ENCODE measurements around the gene MMEL1. TPM values are rescaled to one million over a fixed set of nuclear protein-coding genes. Genes with fewer than 3 reads are reported as not detected.
A peak's percentile ranks its signal among the peaks of the same experiment; 100 is the strongest.

Gene MMEL1
- polyA plus RNA-seq, 1 of the 3 experiments (the other 2 are of a cell fraction) = 0.16 TPM

DNA sequence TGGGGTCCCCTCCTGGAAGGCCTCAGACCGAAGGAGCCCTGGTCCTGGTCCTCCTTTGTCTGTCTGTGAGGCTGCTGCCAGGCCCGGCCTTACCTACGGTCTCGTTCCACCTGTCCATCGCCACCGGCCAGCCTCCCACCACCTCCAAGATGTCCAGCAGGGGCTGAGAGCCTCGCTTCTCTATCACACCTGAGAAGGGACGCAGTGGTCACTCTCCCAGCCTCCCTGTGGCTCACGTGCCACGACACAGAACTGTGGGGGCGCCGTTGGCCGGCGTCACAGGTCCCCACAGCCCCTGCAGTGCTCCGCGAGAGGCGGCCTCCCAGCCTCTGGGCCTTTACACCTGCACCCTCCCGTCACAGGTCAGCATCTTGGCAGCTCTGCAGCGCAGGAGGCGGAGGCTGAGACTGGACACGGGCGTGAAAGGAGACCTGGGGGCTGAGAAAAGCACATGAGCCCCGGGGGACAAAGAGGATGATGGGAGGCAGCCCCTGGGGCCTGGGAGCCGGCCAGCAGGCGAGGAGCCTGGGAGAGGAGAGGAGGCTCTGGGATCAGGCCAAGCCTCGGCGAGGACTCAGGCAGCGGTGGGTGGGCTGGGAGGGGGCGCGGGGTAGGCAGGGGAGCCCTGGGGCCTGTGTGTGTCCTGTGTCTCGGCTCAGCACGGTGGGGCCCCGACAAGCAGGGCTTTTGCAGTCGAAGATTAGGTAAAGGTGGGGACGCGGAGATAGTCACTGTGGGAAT lies 25.8 kb downstream of the MMEL1 start:
- POLR2A ChIA-PET = no interaction called here
- H3K79me2 ChIP-seq (ENCODE audit: insufficient read depth) = no peaks in the 10 kb centered on the region
- 83% methylated on average over 22 of the region's 36 CpGs for WGBS (ENCODE audit: low lambda C conversion rate)

DNA sequence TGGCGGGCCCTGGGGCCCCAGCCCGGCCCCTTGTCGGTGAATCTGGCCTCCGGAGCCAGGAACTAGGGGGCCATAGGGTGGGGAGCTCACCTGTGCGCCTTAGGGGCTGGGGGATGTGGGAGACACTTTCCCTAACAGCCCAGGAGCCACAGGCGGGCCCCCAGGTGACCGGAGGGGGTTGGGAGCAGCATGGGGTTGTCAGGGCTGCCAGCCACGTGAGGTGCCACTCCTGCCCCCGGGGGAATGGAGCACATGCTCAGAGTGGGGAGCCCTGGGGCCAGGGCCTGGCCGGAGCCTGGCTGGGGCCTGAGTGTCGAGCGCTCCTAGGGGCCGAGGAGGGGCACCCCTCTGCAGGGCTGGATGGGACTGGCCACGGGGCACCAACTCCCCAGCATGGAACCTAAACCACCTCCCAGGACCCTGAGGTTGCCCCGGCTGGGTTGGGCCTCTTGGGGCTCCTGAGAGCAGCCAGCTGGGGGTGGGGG lies 26.4 kb downstream of the MMEL1 start:
- POLR2A ChIA-PET = no interaction called here
- Histone ChIP-seq H3K79me2 (ENCODE audit: insufficient read depth) (no peaks in the 10 kb centered on the region), H3F3A (replicated peaks; ENCODE audit: insufficient read depth) (no peaks in the 10 kb centered on the region), H3K4me2 (no peak overlapping the region), H3K9me2 (no peaks in the 10 kb centered on the region), H3K4me1 (ENCODE audit: control insufficient read depth in 1 of 2, insufficient read depth in 2 of 2, low read depth in 1 of 2, low read length in 1 of 2) (peaks cover 0 to 9% of the 10 kb centered on the region in 2 experiments; a peak in 1 of 4 replicates), H3K9ac (no peak overlapping the region), H3K27me3 (ENCODE audit: insufficient read depth) (no peaks in the 10 kb centered on the region), H2AFZ (ENCODE audit: low read depth) (no peak overlapping the region), H3K27ac (ENCODE audit: low read depth in 2 of 2, low read length in 1 of 2) (no peak overlapping the region), H4K20me1 (ENCODE audit: insufficient read depth) (no peaks in the 10 kb centered on the region), H3K36me3 (replicated peaks in 1 of 2; ENCODE audit: control insufficient read depth in 1 of 2, insufficient read depth in 2 of 2, low read length in 1 of 2) (no peaks in the 10 kb centered on the region), H3K4me3 (ENCODE audit: low read depth in 2 of 2, low read length in 1 of 2) (no peak overlapping the region), H3K9me3 (no peaks in the 10 kb centered on the region)
- DNase-seq = peak; percentile 30
- CTCF ChIA-PET = no interaction called here
- WGBS (ENCODE audit: low lambda C conversion rate) = no CpG with 5 or more reads among the region's 15 CpGs
- TF ChIP-seq SMC3 (IDR thresholded peaks at IDR 0.05; ENCODE audit: low read depth, low read length) (no peak), MEF2A (IDR thresholded peaks at IDR 0.05; ENCODE audit: borderline replicate concordance, low read depth) (no peak), RXRA (IDR thresholded peaks at IDR 0.05; ENCODE audit: borderline replicate concordance, low read depth) (no peak), TCF12 (IDR thresholded peaks at IDR 0.05) (no peak), FOXJ3 (CRISPR knock-in tag; IDR thresholded peaks at IDR 0.05) (no peak), YY1 (IDR thresholded peaks at IDR 0.05; ENCODE audit: low read depth) (no peak)
- TF ChIP-seq, protein P1, sequence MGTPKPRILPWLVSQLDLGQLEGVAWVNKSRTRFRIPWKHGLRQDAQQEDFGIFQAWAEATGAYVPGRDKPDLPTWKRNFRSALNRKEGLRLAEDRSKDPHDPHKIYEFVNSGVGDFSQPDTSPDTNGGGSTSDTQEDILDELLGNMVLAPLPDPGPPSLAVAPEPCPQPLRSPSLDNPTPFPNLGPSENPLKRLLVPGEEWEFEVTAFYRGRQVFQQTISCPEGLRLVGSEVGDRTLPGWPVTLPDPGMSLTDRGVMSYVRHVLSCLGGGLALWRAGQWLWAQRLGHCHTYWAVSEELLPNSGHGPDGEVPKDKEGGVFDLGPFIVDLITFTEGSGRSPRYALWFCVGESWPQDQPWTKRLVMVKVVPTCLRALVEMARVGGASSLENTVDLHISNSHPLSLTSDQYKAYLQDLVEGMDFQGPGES (IDR thresholded peaks at IDR 0.05; ENCODE audit: low read depth, low read length) = no peak
- TF ChIP-seq, protein P2, sequence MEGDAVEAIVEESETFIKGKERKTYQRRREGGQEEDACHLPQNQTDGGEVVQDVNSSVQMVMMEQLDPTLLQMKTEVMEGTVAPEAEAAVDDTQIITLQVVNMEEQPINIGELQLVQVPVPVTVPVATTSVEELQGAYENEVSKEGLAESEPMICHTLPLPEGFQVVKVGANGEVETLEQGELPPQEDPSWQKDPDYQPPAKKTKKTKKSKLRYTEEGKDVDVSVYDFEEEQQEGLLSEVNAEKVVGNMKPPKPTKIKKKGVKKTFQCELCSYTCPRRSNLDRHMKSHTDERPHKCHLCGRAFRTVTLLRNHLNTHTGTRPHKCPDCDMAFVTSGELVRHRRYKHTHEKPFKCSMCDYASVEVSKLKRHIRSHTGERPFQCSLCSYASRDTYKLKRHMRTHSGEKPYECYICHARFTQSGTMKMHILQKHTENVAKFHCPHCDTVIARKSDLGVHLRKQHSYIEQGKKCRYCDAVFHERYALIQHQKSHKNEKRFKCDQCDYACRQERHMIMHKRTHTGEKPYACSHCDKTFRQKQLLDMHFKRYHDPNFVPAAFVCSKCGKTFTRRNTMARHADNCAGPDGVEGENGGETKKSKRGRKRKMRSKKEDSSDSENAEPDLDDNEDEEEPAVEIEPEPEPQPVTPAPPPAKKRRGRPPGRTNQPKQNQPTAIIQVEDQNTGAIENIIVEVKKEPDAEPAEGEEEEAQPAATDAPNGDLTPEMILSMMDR (IDR thresholded peaks at IDR 0.05) = no peak

More for the DNA sequence above, 25.8 kb downstream of the MMEL1 start:
- Histone ChIP-seq H3K9me2 (no peaks in the 10 kb centered on the region), H3K4me2 (no peak overlapping the region), H2AFZ (ENCODE audit: low read depth) (no peak overlapping the region), H3K4me3 (ENCODE audit: low read depth in 2 of 2, low read length in 1 of 2) (no peak overlapping the region), H4K20me1 (ENCODE audit: insufficient read depth) (no peaks in the 10 kb centered on the region), H3K9me3 (no peaks in the 10 kb centered on the region), H3F3A (replicated peaks; ENCODE audit: insufficient read depth) (no peaks in the 10 kb centered on the region), H3K27me3 (ENCODE audit: insufficient read depth) (no peaks in the 10 kb centered on the region), H3K9ac (no peak overlapping the region), H3K36me3 (replicated peaks in 1 of 2; ENCODE audit: control insufficient read depth in 1 of 2, insufficient read depth in 2 of 2, low read length in 1 of 2) (no peaks in the 10 kb centered on the region), H3K4me1 (ENCODE audit: control insufficient read depth in 1 of 2, insufficient read depth in 2 of 2, low read depth in 1 of 2, low read length in 1 of 2) (peaks cover 0 to 13% of the 10 kb centered on the region in 2 experiments; a peak in 1 of 4 replicates), H3K27ac (ENCODE audit: low read depth in 2 of 2, low read length in 1 of 2) (no peak overlapping the region)
- peak; percentile 22 for DNase-seq
- TF ChIP-seq FOSL2 (IDR thresholded peaks at IDR 0.05; ENCODE audit: borderline replicate concordance, low read depth) (no peak), ELF1 (IDR thresholded peaks at IDR 0.05) (no peak), TAF1 (IDR thresholded peaks at IDR 0.05; ENCODE audit: borderline replicate concordance, low read depth, low read length) (no peak), EP300 (IDR thresholded peaks at IDR 0.05; ENCODE audit: borderline replicate concordance in 1 of 2, low read depth in 1 of 2, low read length in 1 of 2) (no peak), RXRA (IDR thresholded peaks at IDR 0.05; ENCODE audit: borderline replicate concordance, low read depth) (no peak), RCOR1 (IDR thresholded peaks at IDR 0.05; ENCODE audit: low read length) (no peak), POLR2AphosphoS5 (IDR thresholded peaks at IDR 0.05; ENCODE audit: low read depth, low read length) (no peak)
- TF ChIP-seq, protein P3, sequence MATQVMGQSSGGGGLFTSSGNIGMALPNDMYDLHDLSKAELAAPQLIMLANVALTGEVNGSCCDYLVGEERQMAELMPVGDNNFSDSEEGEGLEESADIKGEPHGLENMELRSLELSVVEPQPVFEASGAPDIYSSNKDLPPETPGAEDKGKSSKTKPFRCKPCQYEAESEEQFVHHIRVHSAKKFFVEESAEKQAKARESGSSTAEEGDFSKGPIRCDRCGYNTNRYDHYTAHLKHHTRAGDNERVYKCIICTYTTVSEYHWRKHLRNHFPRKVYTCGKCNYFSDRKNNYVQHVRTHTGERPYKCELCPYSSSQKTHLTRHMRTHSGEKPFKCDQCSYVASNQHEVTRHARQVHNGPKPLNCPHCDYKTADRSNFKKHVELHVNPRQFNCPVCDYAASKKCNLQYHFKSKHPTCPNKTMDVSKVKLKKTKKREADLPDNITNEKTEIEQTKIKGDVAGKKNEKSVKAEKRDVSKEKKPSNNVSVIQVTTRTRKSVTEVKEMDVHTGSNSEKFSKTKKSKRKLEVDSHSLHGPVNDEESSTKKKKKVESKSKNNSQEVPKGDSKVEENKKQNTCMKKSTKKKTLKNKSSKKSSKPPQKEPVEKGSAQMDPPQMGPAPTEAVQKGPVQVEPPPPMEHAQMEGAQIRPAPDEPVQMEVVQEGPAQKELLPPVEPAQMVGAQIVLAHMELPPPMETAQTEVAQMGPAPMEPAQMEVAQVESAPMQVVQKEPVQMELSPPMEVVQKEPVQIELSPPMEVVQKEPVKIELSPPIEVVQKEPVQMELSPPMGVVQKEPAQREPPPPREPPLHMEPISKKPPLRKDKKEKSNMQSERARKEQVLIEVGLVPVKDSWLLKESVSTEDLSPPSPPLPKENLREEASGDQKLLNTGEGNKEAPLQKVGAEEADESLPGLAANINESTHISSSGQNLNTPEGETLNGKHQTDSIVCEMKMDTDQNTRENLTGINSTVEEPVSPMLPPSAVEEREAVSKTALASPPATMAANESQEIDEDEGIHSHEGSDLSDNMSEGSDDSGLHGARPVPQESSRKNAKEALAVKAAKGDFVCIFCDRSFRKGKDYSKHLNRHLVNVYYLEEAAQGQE (IDR thresholded peaks at IDR 0.05; ENCODE audit: low read depth, low read length) = no peak
- TF ChIP-seq, protein P4, sequence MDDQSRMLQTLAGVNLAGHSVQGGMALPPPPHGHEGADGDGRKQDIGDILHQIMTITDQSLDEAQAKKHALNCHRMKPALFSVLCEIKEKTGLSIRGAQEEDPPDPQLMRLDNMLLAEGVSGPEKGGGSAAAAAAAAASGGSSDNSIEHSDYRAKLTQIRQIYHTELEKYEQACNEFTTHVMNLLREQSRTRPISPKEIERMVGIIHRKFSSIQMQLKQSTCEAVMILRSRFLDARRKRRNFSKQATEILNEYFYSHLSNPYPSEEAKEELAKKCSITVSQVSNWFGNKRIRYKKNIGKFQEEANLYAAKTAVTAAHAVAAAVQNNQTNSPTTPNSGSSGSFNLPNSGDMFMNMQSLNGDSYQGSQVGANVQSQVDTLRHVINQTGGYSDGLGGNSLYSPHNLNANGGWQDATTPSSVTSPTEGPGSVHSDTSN (IDR thresholded peaks at IDR 0.05) = no peak
- CTCF ChIA-PET = no interaction called here
